Osteoblast (primary cell): ENCODE measurements around the gene TEX22. TPM values are rescaled to one million over a fixed set of nuclear protein-coding genes. Genes with fewer than 3 reads are reported as not detected.

ENCODE experiments used
- DNase-seq: peaks from one replicate; pipeline ENCODE4 v3.0.0; 2011; ENCODE audit warnings: low spot score, mixed read lengths; ENCODE audit not compliant: insufficient read length; ENCODE audit errors: missing footprints
- H2AFZ ChIP-seq: 2 replicates; pipeline ENCODE4 v1.6.0; 2011; ENCODE audit warnings: mild to moderate bottlenecking, low read length
- H3K27ac ChIP-seq: 2 replicates; pipeline ENCODE4 v1.5.1; 2011; ENCODE audit warnings: mild to moderate bottlenecking, low read depth, low read length, moderate library complexity
- H3K27me3 ChIP-seq: 2 replicates; pipeline ENCODE4 v1.6.0; 2012; ENCODE audit warnings: mild to moderate bottlenecking, control low read depth, inconsistent platforms, low read length, moderate library complexity; ENCODE audit not compliant: insufficient read depth
- H3K36me3 ChIP-seq: 2 replicates; pipeline ENCODE4 v1.5.1; 2011; ENCODE audit warnings: mild to moderate bottlenecking, low read length, control low read depth, moderate library complexity; ENCODE audit not compliant: insufficient read depth
- H3K4me1 ChIP-seq: 2 replicates; pipeline ENCODE4 v1.5.1; 2011; ENCODE audit warnings: mild to moderate bottlenecking, low read length, control low read depth, moderate library complexity; ENCODE audit not compliant: insufficient read depth
- H3K4me2 ChIP-seq: 2 replicates; pipeline ENCODE4 v1.6.0; 2011; ENCODE audit warnings: mild to moderate bottlenecking, low read length; ENCODE audit not compliant: insufficient read depth
- H3K4me3 ChIP-seq: fragments of 200-600 bp; sonication (generic); 3 replicates; pipeline ENCODE4 v1.5.1; 2012; ENCODE audit warnings: mild to moderate bottlenecking, low read length, inconsistent platforms; ENCODE audit not compliant: insufficient read depth
- H3K79me2 ChIP-seq: 2 replicates; pipeline ENCODE4 v1.6.0; 2012; ENCODE audit warnings: mild to moderate bottlenecking, low read length, control low read depth, inconsistent platforms; ENCODE audit not compliant: insufficient read depth
- H3K9me3 ChIP-seq: 2 replicates; pipeline ENCODE4 v1.5.1; 2011; ENCODE audit warnings: low read depth, low read length, control low read depth
- H4K20me1 ChIP-seq: 2 replicates; pipeline ENCODE4 v1.6.0; 2012; ENCODE audit warnings: mild to moderate bottlenecking, low read length, control low read depth; ENCODE audit not compliant: insufficient read depth
- total RNA-seq: library from RNA; depleted of rRNA; stranded (reverse); fragments of >200 nt; gene quantifications from 2 replicates; pipeline ENCODE4 v1.2.3, GENCODE V29; 2012
- TF ChIP-seq, protein P1 (sequence below): IDR thresholded peaks from 2 replicates; pipeline ENCODE4 v1.5.1; 2011; ENCODE audit warnings: mild to moderate bottlenecking, low read depth, low read length, moderate library complexity; ENCODE audit errors: extremely low read depth

Gene TEX22
- total RNA-seq, 1 donor = under 0.01 TPM

DNA sequence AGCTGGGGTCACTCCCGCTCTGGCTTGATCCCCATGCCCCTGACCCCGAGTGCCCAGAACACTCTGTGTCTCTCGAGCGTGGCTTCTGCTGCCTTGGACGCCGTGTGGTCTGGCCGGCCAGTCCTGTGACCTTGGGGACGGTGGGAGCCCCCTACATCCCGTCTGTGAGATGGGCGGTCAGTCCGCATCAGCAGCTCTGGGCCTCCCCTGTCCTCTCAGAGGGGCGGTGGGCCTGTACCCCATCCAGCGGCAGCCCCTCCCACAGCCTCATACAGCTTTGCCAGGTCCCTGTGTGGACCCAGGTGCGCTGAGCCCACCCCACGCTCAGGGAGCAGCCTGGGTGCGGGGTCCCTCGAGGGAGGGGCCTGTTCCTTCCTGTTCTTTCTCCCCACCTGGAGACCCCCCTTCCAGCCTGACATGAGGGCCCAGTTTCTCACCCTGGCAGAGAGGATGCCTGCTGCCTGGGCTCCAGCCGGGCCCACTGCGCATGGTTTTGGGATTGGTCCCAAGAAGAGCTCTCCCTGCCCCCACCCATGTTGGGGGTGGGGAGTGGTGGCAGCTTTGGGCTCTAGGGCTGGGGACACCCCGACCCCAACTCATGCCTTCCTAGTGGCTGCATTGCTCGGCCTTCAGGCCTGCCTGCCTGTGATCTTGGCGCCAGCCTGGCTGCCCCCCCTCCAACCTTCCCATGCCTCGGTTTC, 22.8 kb downstream of the TEX22 start:
- Histone ChIP-seq H3K4me3 (peak overlapping the region; percentile 81), H4K20me1 (peaks cover 36% of the 10 kb centered on the region), H3K9me3 (no peaks in the 10 kb centered on the region), H3K79me2 (peaks cover 59% of the 10 kb centered on the region), H3K4me2 (peak overlapping the region; percentile 93), H2AFZ (no peak overlapping the region), H3K36me3 (no peaks in the 10 kb centered on the region), H3K27ac (peak overlapping the region; percentile 37), H3K27me3 (no peaks in the 10 kb centered on the region), H3K4me1 (peaks cover 19% of the 10 kb centered on the region)
- TF ChIP-seq, protein P1, sequence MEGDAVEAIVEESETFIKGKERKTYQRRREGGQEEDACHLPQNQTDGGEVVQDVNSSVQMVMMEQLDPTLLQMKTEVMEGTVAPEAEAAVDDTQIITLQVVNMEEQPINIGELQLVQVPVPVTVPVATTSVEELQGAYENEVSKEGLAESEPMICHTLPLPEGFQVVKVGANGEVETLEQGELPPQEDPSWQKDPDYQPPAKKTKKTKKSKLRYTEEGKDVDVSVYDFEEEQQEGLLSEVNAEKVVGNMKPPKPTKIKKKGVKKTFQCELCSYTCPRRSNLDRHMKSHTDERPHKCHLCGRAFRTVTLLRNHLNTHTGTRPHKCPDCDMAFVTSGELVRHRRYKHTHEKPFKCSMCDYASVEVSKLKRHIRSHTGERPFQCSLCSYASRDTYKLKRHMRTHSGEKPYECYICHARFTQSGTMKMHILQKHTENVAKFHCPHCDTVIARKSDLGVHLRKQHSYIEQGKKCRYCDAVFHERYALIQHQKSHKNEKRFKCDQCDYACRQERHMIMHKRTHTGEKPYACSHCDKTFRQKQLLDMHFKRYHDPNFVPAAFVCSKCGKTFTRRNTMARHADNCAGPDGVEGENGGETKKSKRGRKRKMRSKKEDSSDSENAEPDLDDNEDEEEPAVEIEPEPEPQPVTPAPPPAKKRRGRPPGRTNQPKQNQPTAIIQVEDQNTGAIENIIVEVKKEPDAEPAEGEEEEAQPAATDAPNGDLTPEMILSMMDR = no peak
- DNase-seq = peak; percentile 94

DNA sequence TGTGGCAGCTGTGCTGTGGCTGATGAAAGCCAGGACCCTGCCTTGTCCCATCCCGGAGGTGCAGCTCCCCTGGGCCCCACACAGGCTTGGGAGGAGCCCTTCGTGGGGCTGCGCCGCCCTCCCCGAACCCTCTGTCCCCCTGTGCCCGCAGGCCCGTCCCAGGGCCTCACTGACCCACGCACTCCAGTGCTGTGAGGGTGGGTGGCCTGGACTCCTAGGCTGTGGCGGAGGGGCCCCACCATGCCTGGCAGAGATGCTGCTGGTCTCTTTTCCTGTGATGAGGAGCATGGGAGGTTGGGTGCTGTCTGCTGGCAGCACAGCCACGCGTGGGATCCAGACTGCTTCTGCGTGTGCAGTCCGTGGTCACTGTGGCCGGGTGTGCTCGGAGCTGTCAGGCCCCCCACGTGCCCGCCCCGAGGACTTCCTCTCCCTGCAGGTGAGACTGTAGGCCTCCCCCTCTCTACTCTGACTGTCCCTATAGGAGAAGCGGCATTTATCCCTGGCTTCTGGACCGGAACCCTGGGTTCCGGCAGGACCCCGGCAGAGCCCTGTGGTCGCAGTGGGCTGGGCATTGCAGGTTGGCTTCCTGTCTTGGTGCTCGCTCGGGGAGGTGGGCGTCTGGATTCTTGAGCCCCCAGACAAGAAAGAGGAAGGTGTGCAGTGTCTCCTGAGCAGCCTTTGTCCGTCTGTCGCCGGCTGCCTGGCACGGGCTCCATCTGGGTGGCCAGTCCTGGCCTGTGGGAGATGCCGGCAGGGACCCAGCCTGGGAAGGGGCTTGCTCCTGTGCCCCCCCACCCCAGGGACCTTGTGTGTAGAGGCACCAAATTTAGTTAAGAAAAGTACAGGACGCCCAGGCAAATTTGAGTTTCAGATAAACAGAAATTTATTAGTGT, 23.6 kb downstream of the TEX22 start:
- no peaks in the 10 kb centered on the region for H3K27me3 ChIP-seq
- H3K9me3 ChIP-seq = no peaks in the 10 kb centered on the region
- peak; percentile 91 for DNase-seq
- H2AFZ ChIP-seq = no peak overlapping the region
- no peaks in the 10 kb centered on the region for H3K36me3 ChIP-seq
- H3K4me3 ChIP-seq = peak overlapping the region; percentile 81
- peaks cover 41% of the 10 kb centered on the region for H4K20me1 ChIP-seq
- peaks cover 68% of the 10 kb centered on the region for H3K79me2 ChIP-seq
- H3K4me1 ChIP-seq = peaks cover 19% of the 10 kb centered on the region
- peak overlapping the region; percentile 93 for H3K4me2 ChIP-seq
- H3K27ac ChIP-seq = no peak overlapping the region
- TF ChIP-seq, protein P1 = no peak

DNA sequence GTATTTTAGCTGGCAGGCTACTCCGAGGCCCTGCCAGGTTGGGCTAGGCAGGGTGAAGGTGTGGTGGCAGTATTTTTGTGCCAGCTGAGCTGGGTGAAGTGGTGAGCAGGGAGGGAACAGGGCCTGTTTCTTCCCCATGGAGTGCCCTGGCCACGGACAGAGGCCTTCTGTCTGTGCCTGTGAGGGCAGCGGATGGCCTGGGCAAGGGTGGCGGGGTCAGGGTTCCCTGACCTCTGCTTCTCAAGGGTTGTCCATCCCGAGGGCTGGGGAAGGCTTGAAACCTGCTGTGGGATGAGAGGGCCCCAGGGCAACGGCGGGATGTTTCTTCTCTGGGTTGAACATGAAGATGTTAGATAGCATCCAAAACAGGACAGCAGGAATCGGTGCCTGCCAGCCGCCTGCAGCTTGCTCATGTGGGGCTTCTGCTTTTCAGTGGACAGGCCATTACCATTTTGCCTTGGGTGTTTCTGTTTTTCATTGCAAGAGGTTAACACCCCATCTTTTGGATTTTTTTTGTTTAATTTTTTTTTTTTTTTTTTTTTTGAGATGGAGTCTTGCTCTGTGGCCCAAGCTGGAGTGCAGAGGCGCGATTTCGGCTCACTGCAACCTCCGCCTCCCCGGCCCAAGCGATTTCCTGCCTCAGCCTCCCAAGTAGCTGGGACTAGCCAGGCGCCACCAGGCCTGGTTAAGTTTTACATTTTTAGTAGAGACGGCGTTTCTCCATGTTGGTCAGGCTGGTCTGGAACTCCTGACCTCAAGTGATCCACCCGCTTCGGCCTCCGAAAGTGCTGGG, 24.6 kb downstream of the TEX22 start:
- Histone ChIP-seq H3K4me1 (peaks cover 19% of the 10 kb centered on the region), H3K27me3 (no peaks in the 10 kb centered on the region), H3K36me3 (peaks cover 5% of the 10 kb centered on the region), H3K9me3 (no peaks in the 10 kb centered on the region), H3K27ac (peak overlapping the region; percentile 23), H3K4me2 (no peak overlapping the region), H2AFZ (no peak overlapping the region), H4K20me1 (peaks cover 49% of the 10 kb centered on the region), H3K79me2 (peaks cover 77% of the 10 kb centered on the region), H3K4me3 (no peak overlapping the region)
- DNase-seq = peak; percentile 85
- TF ChIP-seq, protein P1 = no peak
